ENCODE results near the gene SOAT2.

GRCh38 chr12:53056901-53057300, 46.4 kb upstream of the SOAT2 start:
- TF ChIP-seq CTCF (conservative IDR thresholded peaks at IDR 0.05; ENCODE audit: low read depth, low read length): no peak
- TF ChIP-seq EZH2 (IDR thresholded peaks at IDR 0.05; ENCODE audit: borderline replicate concordance, low read depth, low read length, poor library complexity, severe bottlenecking): no peak
